ENCODE measurements around the gene CACNB1. TPM values are rescaled to one million over a fixed set of nuclear protein-coding genes. Genes with fewer than 3 reads are reported as not detected.

CACNB1 gene
- total RNA-seq, 1 donor from 2014 or later = 77.1 TPM

DNA sequence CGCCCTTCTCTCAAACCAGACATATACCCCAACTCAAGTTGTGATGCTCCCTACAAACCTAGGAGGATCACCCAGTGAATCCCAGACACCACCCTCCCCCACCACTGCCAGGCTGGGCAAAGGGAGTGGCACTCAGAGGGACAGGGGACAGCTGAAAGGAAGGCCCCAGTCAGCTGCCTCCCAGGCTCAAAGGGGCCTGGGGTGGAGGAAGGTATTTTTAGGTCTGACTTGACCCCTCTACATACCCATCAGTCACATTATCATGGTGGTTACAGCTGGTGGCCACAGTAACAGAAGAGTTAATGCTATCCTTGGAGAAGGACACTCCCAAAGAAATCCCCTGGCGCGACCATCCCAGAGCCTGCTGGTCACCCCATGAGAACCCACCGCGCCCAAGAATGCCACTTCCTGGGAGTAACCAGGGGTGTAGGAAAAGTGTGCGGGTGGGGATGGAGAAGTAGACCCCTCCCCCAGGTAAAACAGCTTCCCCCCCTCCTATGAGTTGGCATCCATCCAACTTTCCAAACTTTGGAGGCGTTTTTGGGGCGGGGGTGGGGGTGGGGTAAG is 1.1 kb downstream of the CACNB1 start:
- TF ChIP-seq, protein P1, sequence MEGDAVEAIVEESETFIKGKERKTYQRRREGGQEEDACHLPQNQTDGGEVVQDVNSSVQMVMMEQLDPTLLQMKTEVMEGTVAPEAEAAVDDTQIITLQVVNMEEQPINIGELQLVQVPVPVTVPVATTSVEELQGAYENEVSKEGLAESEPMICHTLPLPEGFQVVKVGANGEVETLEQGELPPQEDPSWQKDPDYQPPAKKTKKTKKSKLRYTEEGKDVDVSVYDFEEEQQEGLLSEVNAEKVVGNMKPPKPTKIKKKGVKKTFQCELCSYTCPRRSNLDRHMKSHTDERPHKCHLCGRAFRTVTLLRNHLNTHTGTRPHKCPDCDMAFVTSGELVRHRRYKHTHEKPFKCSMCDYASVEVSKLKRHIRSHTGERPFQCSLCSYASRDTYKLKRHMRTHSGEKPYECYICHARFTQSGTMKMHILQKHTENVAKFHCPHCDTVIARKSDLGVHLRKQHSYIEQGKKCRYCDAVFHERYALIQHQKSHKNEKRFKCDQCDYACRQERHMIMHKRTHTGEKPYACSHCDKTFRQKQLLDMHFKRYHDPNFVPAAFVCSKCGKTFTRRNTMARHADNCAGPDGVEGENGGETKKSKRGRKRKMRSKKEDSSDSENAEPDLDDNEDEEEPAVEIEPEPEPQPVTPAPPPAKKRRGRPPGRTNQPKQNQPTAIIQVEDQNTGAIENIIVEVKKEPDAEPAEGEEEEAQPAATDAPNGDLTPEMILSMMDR (IDR thresholded peaks at IDR 0.05; ENCODE audit: partially characterized antibody, unreplicated experiment) = no peak
- peaks cover 13% of the 10 kb centered on the region for H3K9me3 Mint-ChIP-seq (ENCODE audit: unreplicated experiment)
- peaks cover 38% of the 10 kb centered on the region for H3K4me1 Mint-ChIP-seq (ENCODE audit: low read depth, unreplicated experiment)
- H3K27ac Mint-ChIP-seq (ENCODE audit: unreplicated experiment) = peak overlapping the region; percentile 28
- H3K4me3 Mint-ChIP-seq (ENCODE audit: unreplicated experiment) = peak overlapping the region; percentile 87
- H3K36me3 Mint-ChIP-seq (ENCODE audit: unreplicated experiment) = peaks cover 5% of the 10 kb centered on the region
- peaks cover 9% of the 10 kb centered on the region for H3K27me3 Mint-ChIP-seq (ENCODE audit: unreplicated experiment)
- DNase-seq = no peak

DNA sequence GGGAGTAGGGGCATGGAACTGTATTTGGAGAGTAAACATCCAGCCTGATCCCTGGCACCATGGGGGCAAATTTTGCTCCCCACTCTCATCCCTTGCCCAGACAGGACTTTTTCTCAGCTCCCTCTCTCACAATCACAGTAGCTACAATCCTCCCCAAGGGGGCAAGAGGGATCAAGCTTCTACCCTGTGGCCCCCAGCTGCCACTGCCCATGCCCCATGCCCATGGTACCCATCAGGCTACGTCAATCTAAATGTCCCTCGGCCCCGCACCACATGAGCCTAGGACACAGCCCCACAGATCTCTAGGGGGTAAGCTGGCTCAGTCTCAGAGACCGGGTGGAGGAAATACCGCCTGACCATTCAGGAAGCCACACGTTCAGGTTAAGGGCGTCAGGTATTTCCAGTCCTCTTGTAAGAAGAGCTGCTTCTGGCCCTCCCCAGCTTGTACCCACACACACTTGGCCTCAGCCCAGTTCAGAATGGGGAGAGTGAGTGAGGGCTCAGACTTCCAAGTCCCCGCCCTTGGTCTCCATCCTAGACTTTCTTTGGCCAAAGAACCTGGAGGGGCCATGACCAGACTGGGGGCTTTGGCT is 1.8 kb downstream of the CACNB1 start:
- Mint-ChIP-seq H3K4me1 (ENCODE audit: low read depth, unreplicated experiment) (peaks cover 34% of the 10 kb centered on the region), H3K27me3 (ENCODE audit: unreplicated experiment) (peaks cover 9% of the 10 kb centered on the region), H3K9me3 (ENCODE audit: unreplicated experiment) (peaks cover 11% of the 10 kb centered on the region), H3K27ac (ENCODE audit: unreplicated experiment) (no peak overlapping the region), H3K4me3 (ENCODE audit: unreplicated experiment) (peak overlapping the region; percentile 87), H3K36me3 (ENCODE audit: unreplicated experiment) (peaks cover 5% of the 10 kb centered on the region)
- DNase-seq = no peak
- TF ChIP-seq, protein P1 (IDR thresholded peaks at IDR 0.05; ENCODE audit: partially characterized antibody, unreplicated experiment) = no peak

DNA sequence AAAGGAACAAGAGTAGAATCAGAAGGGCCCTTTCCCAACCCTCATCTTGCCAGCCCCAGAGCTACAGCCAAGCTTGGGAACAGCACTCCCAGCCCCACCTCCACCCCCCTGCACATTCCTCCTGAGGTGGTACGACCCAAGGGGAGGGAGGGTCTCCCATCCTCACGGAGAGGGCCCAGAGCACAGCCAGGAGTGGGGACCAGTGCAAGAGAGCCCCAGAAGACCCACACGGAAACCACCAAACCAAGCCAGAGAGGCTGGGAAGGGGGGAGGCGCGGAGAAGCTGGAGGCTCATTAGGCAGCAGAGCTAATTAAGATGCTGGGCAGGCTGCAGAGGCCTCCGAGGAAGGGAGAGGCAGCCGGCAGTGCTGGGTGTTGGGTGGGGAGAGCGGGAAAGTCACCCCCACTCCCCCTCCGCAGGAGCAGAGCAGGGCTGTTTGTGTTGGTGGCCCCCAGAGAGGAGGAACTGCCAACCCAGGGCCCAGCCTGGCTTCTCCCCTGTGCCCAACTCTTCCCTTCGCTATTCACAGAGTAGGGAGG is 2.4 kb downstream of the CACNB1 start:
- peaks cover 34% of the 10 kb centered on the region for H3K4me1 Mint-ChIP-seq (ENCODE audit: low read depth, unreplicated experiment)
- TF ChIP-seq, protein P1 (IDR thresholded peaks at IDR 0.05; ENCODE audit: partially characterized antibody, unreplicated experiment) = no peak
- H3K9me3 Mint-ChIP-seq (ENCODE audit: unreplicated experiment) = peaks cover 10% of the 10 kb centered on the region
- H3K27me3 Mint-ChIP-seq (ENCODE audit: unreplicated experiment) = peaks cover 9% of the 10 kb centered on the region
- peak overlapping the region; percentile 87 for H3K4me3 Mint-ChIP-seq (ENCODE audit: unreplicated experiment)
- no peak for DNase-seq
- H3K27ac Mint-ChIP-seq (ENCODE audit: unreplicated experiment) = peak overlapping the region; percentile 40
- H3K36me3 Mint-ChIP-seq (ENCODE audit: unreplicated experiment) = peaks cover 5% of the 10 kb centered on the region

DNA sequence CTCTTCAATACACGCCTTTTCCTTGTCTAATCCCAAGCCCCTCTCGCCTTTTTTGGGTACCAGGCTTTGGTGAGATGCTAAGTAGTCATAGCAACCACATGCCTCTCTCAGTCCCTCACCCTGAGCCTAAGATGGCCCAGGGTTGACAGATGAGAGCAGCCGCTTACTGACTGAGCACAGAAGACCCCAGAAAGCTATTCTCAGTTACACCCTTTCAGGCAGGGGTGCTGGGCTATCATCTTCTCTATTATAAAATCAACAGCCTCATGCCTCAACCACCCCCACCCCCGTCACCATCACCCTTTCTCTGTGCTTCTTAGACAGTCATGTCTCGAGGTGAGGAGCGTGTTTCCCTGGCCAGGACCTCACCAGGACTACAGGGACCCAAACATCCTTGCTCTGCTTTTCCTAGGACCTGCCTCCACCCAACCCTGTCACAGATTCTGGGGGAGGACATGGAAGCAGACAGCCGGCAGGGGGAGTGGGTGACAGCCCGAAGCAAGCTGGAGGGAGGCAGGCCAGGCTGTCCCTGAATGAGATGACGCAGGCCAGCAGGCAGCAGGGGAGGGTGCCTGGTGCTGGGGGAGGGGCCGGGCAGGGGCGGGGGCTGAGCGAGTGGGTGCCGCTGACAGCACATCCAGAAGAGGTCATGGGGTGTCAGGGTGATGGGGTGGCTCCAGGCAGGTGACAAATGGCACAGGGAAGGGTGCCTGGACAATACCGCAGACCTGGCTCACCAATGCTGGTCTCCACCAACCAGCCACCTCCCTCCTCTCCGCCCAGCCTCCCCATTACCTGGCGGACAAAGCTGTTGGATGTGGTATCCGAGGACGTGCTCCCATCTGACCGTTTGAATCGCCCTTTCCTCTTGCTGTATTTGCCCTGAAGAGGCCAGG is 3.1 kb downstream of the CACNB1 start:
- peak; percentile 78 for DNase-seq
- Mint-ChIP-seq H3K27ac (ENCODE audit: unreplicated experiment) (peak overlapping the region; percentile 60), H3K36me3 (ENCODE audit: unreplicated experiment) (peaks cover 5% of the 10 kb centered on the region), H3K9me3 (ENCODE audit: unreplicated experiment) (peaks cover 4% of the 10 kb centered on the region), H3K27me3 (ENCODE audit: unreplicated experiment) (peaks cover 3% of the 10 kb centered on the region), H3K4me1 (ENCODE audit: low read depth, unreplicated experiment) (peaks cover 32% of the 10 kb centered on the region), H3K4me3 (ENCODE audit: unreplicated experiment) (peak overlapping the region; percentile 87)
- TF ChIP-seq, protein P1 (IDR thresholded peaks at IDR 0.05; ENCODE audit: partially characterized antibody, unreplicated experiment) = peak; percentile 51
